SJCRH30 (cell line): Measurements from ENCODE around the gene MYH10. TPM values are rescaled to one million over a fixed set of nuclear protein-coding genes. Genes with fewer than 3 reads are reported as not detected.
"Not testable (repeated sequence)": the region's sequence is repeated elsewhere in the genome, so short reads cannot be mapped to it uniquely, and the experiment has no call there.

ENCODE experiments used
- DNase-seq, 2 experiments: peaks; one replicate each; pipeline ENCODE4 v3.0.0-alpha.2; 2015 to 2020
- H3K27ac ChIP-seq: fragments of 250-450 bp; sonication (Bioruptor Pico); 2 replicates; pipeline ENCODE4 v1.5.1; 2020; ENCODE audit warnings: mild to moderate bottlenecking, moderate library complexity
- H3K27me3 ChIP-seq: fragments of 250-450 bp; sonication (Bioruptor Pico); 2 replicates; pipeline ENCODE4 v1.5.1; 2020; ENCODE audit warnings: mild to moderate bottlenecking, moderate library complexity
- H3K36me3 ChIP-seq: fragments of 250-450 bp; sonication (Bioruptor Pico); 2 replicates; pipeline ENCODE4 v1.5.1; 2020; ENCODE audit warnings: mild to moderate bottlenecking, moderate library complexity
- H3K4me1 ChIP-seq: fragments of 250-450 bp; sonication (Bioruptor Pico); 2 replicates; pipeline ENCODE4 v1.5.1; 2020; ENCODE audit warnings: mild to moderate bottlenecking, moderate library complexity
- H3K4me3 ChIP-seq: fragments of 250-450 bp; sonication (Bioruptor Pico); 2 replicates; pipeline ENCODE4 v1.5.1; 2020; ENCODE audit warnings: mild to moderate bottlenecking, moderate library complexity
- H3K9me3 ChIP-seq: fragments of 250-450 bp; sonication (Bioruptor Pico); replicated peaks from 2 replicates; pipeline ENCODE4 v1.5.1; 2020; ENCODE audit warnings: mild to moderate bottlenecking, moderate library complexity
- total RNA-seq: library from RNA; depleted of rRNA; stranded (reverse); fragments of >200 nt; shearing (Covaris generic); gene quantifications from 2 replicates; pipeline ENCODE4 v1.2.3, GENCODE V29; 2014; rRNA removed

Gene MYH10
- total RNA-seq: 76.8 and 78.1 TPM in 2 replicates

GRCh38 chr17:8630227-8630801 lies at the start of gene MYH10:
Gene MYH10 (minus strand): TSS chr17:8630725. CDS start chr17:8623246, 7,479 bp downstream.
- Histone ChIP-seq H3K27me3 (no peaks in the 10 kb centered on the region), H3K27ac (peak within 1 kb of the TSS; percentile 80), H3K9me3 (no peaks in the 10 kb centered on the region), H3K4me1 (peaks cover 8% of the 10 kb centered on the region), H3K4me3 (peak within 1 kb of the TSS; percentile 87), H3K36me3 (no peaks in the 10 kb centered on the region)
- DNase-seq: no peak

- H3K9me3 ChIP-seq: no peaks in the 10 kb centered on the region
- H3K4me3 ChIP-seq: no peak overlapping the region
- DNase-seq: no peak
- no peak overlapping the region for H3K27ac ChIP-seq
- no peaks in the 10 kb centered on the region for H3K4me1 ChIP-seq
- no peaks in the 10 kb centered on the region for H3K36me3 ChIP-seq
- no peaks in the 10 kb centered on the region for H3K27me3 ChIP-seq
Observed at GRCh38 chr17:8679126-8679525, 48.6 kb upstream of the MYH10 start.

- H3K36me3 ChIP-seq: no peaks in the 10 kb centered on the region
- no peaks in the 10 kb centered on the region for H3K4me1 ChIP-seq
- no peaks in the 10 kb centered on the region for H3K9me3 ChIP-seq
- no peak overlapping the region for H3K4me3 ChIP-seq
- no peak overlapping the region for H3K27ac ChIP-seq
- H3K27me3 ChIP-seq: no peaks in the 10 kb centered on the region
- DNase-seq: no peak
Observed at GRCh38 chr17:8675306-8675705, 44.8 kb upstream of the MYH10 start.

- H3K36me3 ChIP-seq: no peaks in the 10 kb centered on the region
- H3K9me3 ChIP-seq: no peaks in the 10 kb centered on the region
- H3K4me1 ChIP-seq: no peaks in the 10 kb centered on the region
- H3K4me3 ChIP-seq: no peak overlapping the region
- no peak for DNase-seq
- no peak overlapping the region for H3K27ac ChIP-seq
- H3K27me3 ChIP-seq: no peaks in the 10 kb centered on the region
Observed at GRCh38 chr17:8674344-8675305, 44.1 kb upstream of the MYH10 start.

GRCh38 chr17:8673612-8674011 lies 43.1 kb upstream of the MYH10 start:
- no peak overlapping the region for H3K27ac ChIP-seq
- no peaks in the 10 kb centered on the region for H3K9me3 ChIP-seq
- H3K27me3 ChIP-seq: no peaks in the 10 kb centered on the region
- no peaks in the 10 kb centered on the region for H3K36me3 ChIP-seq
- no peaks in the 10 kb centered on the region for H3K4me1 ChIP-seq
- DNase-seq: no peak
- H3K4me3 ChIP-seq: no peak overlapping the region

GRCh38 chr17:8672326-8672725 lies 41.8 kb upstream of the MYH10 start:
- no peaks in the 10 kb centered on the region for H3K9me3 ChIP-seq
- no peak overlapping the region for H3K4me3 ChIP-seq
- H3K27me3 ChIP-seq: no peaks in the 10 kb centered on the region
- no peaks in the 10 kb centered on the region for H3K36me3 ChIP-seq
- H3K4me1 ChIP-seq: no peaks in the 10 kb centered on the region
- DNase-seq: no peak
- H3K27ac ChIP-seq: no peak overlapping the region

- H3K4me1 ChIP-seq: no peaks in the 10 kb centered on the region
- H3K27me3 ChIP-seq: no peaks in the 10 kb centered on the region
- DNase-seq: no peak
- no peak overlapping the region for H3K27ac ChIP-seq
- H3K9me3 ChIP-seq: no peaks in the 10 kb centered on the region
- H3K4me3 ChIP-seq: no peak overlapping the region
- no peaks in the 10 kb centered on the region for H3K36me3 ChIP-seq
Observed at GRCh38 chr17:8670421-8670820, 39.9 kb upstream of the MYH10 start.

- Histone ChIP-seq H3K4me1 (no peaks in the 10 kb centered on the region), H3K27me3 (no peaks in the 10 kb centered on the region), H3K27ac (no peak overlapping the region), H3K36me3 (no peaks in the 10 kb centered on the region), H3K4me3 (no peak overlapping the region), H3K9me3 (no peaks in the 10 kb centered on the region)
- DNase-seq: no peak
Observed at GRCh38 chr17:8668176-8668740, 37.7 kb upstream of the MYH10 start.

GRCh38 chr17:8667421-8667820 lies 36.9 kb upstream of the MYH10 start:
- DNase-seq: no peak
- Histone ChIP-seq H3K27me3 (no peaks in the 10 kb centered on the region), H3K27ac (no peak overlapping the region), H3K4me1 (no peaks in the 10 kb centered on the region), H3K36me3 (no peaks in the 10 kb centered on the region), H3K9me3 (no peaks in the 10 kb centered on the region), H3K4me3 (no peak overlapping the region)

GRCh38 chr17:8665684-8666083 lies 35.2 kb upstream of the MYH10 start:
- no peak for DNase-seq
- H3K9me3 ChIP-seq: no peaks in the 10 kb centered on the region
- no peak overlapping the region for H3K27ac ChIP-seq
- no peaks in the 10 kb centered on the region for H3K4me1 ChIP-seq
- H3K27me3 ChIP-seq: no peaks in the 10 kb centered on the region
- H3K36me3 ChIP-seq: no peaks in the 10 kb centered on the region
- no peak overlapping the region for H3K4me3 ChIP-seq

- Histone ChIP-seq H3K9me3 (no peaks in the 10 kb centered on the region), H3K36me3 (no peaks in the 10 kb centered on the region), H3K4me1 (no peaks in the 10 kb centered on the region), H3K4me3 (no peak overlapping the region), H3K27ac (no peak overlapping the region), H3K27me3 (no peaks in the 10 kb centered on the region)
- no peak for DNase-seq
Observed at GRCh38 chr17:8664456-8665126, 34.1 kb upstream of the MYH10 start.

- no peaks in the 10 kb centered on the region for H3K27me3 ChIP-seq
- H3K27ac ChIP-seq: no peak overlapping the region
- no peak for DNase-seq
- H3K9me3 ChIP-seq: no peaks in the 10 kb centered on the region
- no peaks in the 10 kb centered on the region for H3K36me3 ChIP-seq
- H3K4me1 ChIP-seq: no peaks in the 10 kb centered on the region
- no peak overlapping the region for H3K4me3 ChIP-seq
Observed at GRCh38 chr17:8662973-8663372, 32.4 kb upstream of the MYH10 start.

GRCh38 chr17:8662076-8662831 lies 31.7 kb upstream of the MYH10 start:
- H3K9me3 ChIP-seq: no peaks in the 10 kb centered on the region
- H3K36me3 ChIP-seq: no peaks in the 10 kb centered on the region
- no peaks in the 10 kb centered on the region for H3K4me1 ChIP-seq
- no peak overlapping the region for H3K4me3 ChIP-seq
- no peak for DNase-seq
- no peaks in the 10 kb centered on the region for H3K27me3 ChIP-seq
- H3K27ac ChIP-seq: no peak overlapping the region

GRCh38 chr17:8660709-8661108 lies 30.2 kb upstream of the MYH10 start:
- H3K4me1 ChIP-seq, H3K4me3 ChIP-seq, H3K36me3 ChIP-seq, DNase-seq, H3K27ac ChIP-seq, H3K9me3 ChIP-seq, H3K27me3 ChIP-seq: not testable (repeated sequence)
